Measurements from ENCODE around the gene BAK1.

DNA sequence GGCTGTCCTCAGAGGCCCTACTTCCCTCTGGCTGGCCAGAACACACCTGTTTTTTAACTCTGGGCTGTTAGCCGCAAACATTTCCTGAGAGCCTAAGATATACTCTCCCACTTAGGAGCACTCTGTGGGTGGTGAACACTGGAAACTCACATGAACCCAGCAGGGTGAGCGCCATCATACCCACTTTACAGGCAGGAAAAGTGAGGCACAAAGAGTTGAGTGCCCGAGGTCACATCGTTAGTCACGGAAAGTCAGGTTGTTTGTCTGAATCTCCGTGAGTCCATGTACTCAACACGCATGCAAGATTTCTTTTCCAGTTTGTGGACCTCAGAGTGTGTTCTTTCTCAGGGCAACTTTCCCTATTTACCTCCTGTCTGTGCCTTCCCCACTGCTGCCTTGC is 1.9 kb downstream of the BAK1 start:
- TF ChIP-seq, protein P1, sequence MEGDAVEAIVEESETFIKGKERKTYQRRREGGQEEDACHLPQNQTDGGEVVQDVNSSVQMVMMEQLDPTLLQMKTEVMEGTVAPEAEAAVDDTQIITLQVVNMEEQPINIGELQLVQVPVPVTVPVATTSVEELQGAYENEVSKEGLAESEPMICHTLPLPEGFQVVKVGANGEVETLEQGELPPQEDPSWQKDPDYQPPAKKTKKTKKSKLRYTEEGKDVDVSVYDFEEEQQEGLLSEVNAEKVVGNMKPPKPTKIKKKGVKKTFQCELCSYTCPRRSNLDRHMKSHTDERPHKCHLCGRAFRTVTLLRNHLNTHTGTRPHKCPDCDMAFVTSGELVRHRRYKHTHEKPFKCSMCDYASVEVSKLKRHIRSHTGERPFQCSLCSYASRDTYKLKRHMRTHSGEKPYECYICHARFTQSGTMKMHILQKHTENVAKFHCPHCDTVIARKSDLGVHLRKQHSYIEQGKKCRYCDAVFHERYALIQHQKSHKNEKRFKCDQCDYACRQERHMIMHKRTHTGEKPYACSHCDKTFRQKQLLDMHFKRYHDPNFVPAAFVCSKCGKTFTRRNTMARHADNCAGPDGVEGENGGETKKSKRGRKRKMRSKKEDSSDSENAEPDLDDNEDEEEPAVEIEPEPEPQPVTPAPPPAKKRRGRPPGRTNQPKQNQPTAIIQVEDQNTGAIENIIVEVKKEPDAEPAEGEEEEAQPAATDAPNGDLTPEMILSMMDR (IDR thresholded peaks at IDR 0.05; ENCODE audit: low read depth, low read length): no peak
- TF ChIP-seq EZH2phosphoT487 (IDR thresholded peaks at IDR 0.05; ENCODE audit: low read depth): no peak
